ENCODE data around the gene GOLGA3. TPM values are rescaled to one million over a fixed set of nuclear protein-coding genes. Genes with fewer than 3 reads are reported as not detected.
"Not testable (repeated sequence)": the region's sequence is repeated elsewhere in the genome, so short reads cannot be mapped to it uniquely, and the experiment has no call there.

Gene GOLGA3
- total and polyA plus RNA-seq, 2 donors = 19.5 to 34.2 TPM

- peak overlapping the region in 1 of 2 donors; percentile 65 for H3K27ac ChIP-seq (ENCODE audit: low read depth in 1 of 2, low read length in 1 of 2)
- WGBS = 71% methylated on average over 27 of the region's 27 CpGs
- H3K27me3 ChIP-seq (ENCODE audit: control insufficient read depth in 2 of 2, insufficient read depth in 1 of 2, low read length in 1 of 2) = no peaks in the 10 kb centered on the region
- H3K9me3 ChIP-seq (ENCODE audit: control insufficient read depth in 2 of 2, insufficient read depth in 1 of 2, low read length in 1 of 2) = no peaks in the 10 kb centered on the region
- H3K4me1 ChIP-seq (ENCODE audit: control insufficient read depth in 2 of 2, insufficient read depth in 2 of 2, low read length in 2 of 2) = peaks cover 18 to 80% of the 10 kb centered on the region in 2 donors
- peak in 1 of 9 donors; percentile 64 for DNase-seq (ENCODE audit: low read depth in 6 of 9, low spot score in 9 of 9)
- peaks cover 10 to 15% of the 10 kb centered on the region in 2 donors for H3K36me3 ChIP-seq (ENCODE audit: control insufficient read depth in 2 of 2, insufficient read depth in 2 of 2, low read length in 1 of 2)
- no peak overlapping the region for H3K4me3 ChIP-seq (ENCODE audit: low read length in 2 of 2)
Measured at GRCh38 chr12:132766380-132767085, 62.1 kb downstream of the GOLGA3 start.

- Histone ChIP-seq H3K9me3 (ENCODE audit: control insufficient read depth in 2 of 2, insufficient read depth in 1 of 2, low read length in 1 of 2) (no peaks in the 10 kb centered on the region), H3K4me1 (ENCODE audit: control insufficient read depth in 2 of 2, insufficient read depth in 2 of 2, low read length in 2 of 2) (peaks cover 22 to 73% of the 10 kb centered on the region in 2 donors), H3K36me3 (ENCODE audit: control insufficient read depth in 2 of 2, insufficient read depth in 2 of 2, low read length in 1 of 2) (peaks cover 10 to 12% of the 10 kb centered on the region in 2 donors), H3K4me3 (ENCODE audit: low read length in 2 of 2) (no peak overlapping the region), H3K27me3 (ENCODE audit: control insufficient read depth in 2 of 2, insufficient read depth in 1 of 2, low read length in 1 of 2) (no peaks in the 10 kb centered on the region), H3K27ac (ENCODE audit: low read depth in 1 of 2, low read length in 1 of 2) (peak overlapping the region in 1 of 2 donors; percentile 12)
- DNase-seq (ENCODE audit: low read depth in 6 of 9, low spot score in 9 of 9) = peak in 1 of 9 donors; percentile 44
- 10% methylated on average over 11 of the region's 11 CpGs for WGBS
Measured at GRCh38 chr12:132765361-132765760, 63.3 kb downstream of the GOLGA3 start.

- H3K36me3 ChIP-seq (ENCODE audit: control insufficient read depth in 2 of 2, insufficient read depth in 2 of 2, low read length in 1 of 2) = peaks cover 7 to 9% of the 10 kb centered on the region in 2 donors
- peaks cover 0 to 4% of the 10 kb centered on the region in 2 donors for H3K9me3 ChIP-seq (ENCODE audit: control insufficient read depth in 2 of 2, insufficient read depth in 1 of 2, low read length in 1 of 2)
- WGBS = 95% methylated on average over 20 of the region's 20 CpGs
- DNase-seq (ENCODE audit: low read depth in 6 of 9, low spot score in 9 of 9) = no peak
- H3K4me1 ChIP-seq (ENCODE audit: control insufficient read depth in 2 of 2, insufficient read depth in 2 of 2, low read length in 2 of 2) = peaks cover 22 to 67% of the 10 kb centered on the region in 2 donors
- H3K4me3 ChIP-seq (ENCODE audit: low read length in 2 of 2) = no peak overlapping the region
- no peak overlapping the region for H3K27ac ChIP-seq (ENCODE audit: low read depth in 1 of 2, low read length in 1 of 2)
- H3K27me3 ChIP-seq (ENCODE audit: control insufficient read depth in 2 of 2, insufficient read depth in 1 of 2, low read length in 1 of 2) = no peaks in the 10 kb centered on the region
Measured at GRCh38 chr12:132764231-132764630, 64.4 kb downstream of the GOLGA3 start.

GRCh38 chr12:132761921-132762583 lies 66.6 kb downstream of the GOLGA3 start:
- no peaks in the 10 kb centered on the region for H3K27me3 ChIP-seq (ENCODE audit: control insufficient read depth in 2 of 2, insufficient read depth in 1 of 2, low read length in 1 of 2)
- H3K9me3 ChIP-seq (ENCODE audit: control insufficient read depth in 2 of 2, insufficient read depth in 1 of 2, low read length in 1 of 2) = peaks cover 0 to 4% of the 10 kb centered on the region in 2 donors
- under 1% methylated on average over 89 of the region's 89 CpGs for WGBS
- peak in 7 of 9 donors; percentile 51 to 93 (median 76) for DNase-seq (ENCODE audit: low read depth in 6 of 9, low spot score in 9 of 9)
- peaks cover 15 to 46% of the 10 kb centered on the region in 2 donors for H3K4me1 ChIP-seq (ENCODE audit: control insufficient read depth in 2 of 2, insufficient read depth in 2 of 2, low read length in 2 of 2)
- H3K4me3 ChIP-seq (ENCODE audit: low read length in 2 of 2) = peak overlapping the region; percentile 65 to 98
- peak overlapping the region; percentile 86 to 91 for H3K27ac ChIP-seq (ENCODE audit: low read depth in 1 of 2, low read length in 1 of 2)
- H3K36me3 ChIP-seq (ENCODE audit: control insufficient read depth in 2 of 2, insufficient read depth in 2 of 2, low read length in 1 of 2) = peaks cover 6 to 16% of the 10 kb centered on the region in 2 donors

- Histone ChIP-seq H3K27ac (ENCODE audit: low read depth in 1 of 2, low read length in 1 of 2) (peak within 1 kb of the TSS; percentile 86 to 91), H3K4me1 (ENCODE audit: control insufficient read depth in 2 of 2, insufficient read depth in 2 of 2, low read length in 2 of 2) (peaks cover 15 to 39% of the 10 kb centered on the region in 2 donors), H3K9me3 (ENCODE audit: control insufficient read depth in 2 of 2, insufficient read depth in 1 of 2, low read length in 1 of 2) (peaks cover 0 to 4% of the 10 kb centered on the region in 2 donors), H3K27me3 (ENCODE audit: control insufficient read depth in 2 of 2, insufficient read depth in 1 of 2, low read length in 1 of 2) (no peaks in the 10 kb centered on the region), H3K36me3 (ENCODE audit: control insufficient read depth in 2 of 2, insufficient read depth in 2 of 2, low read length in 1 of 2) (peaks cover 9 to 21% of the 10 kb centered on the region in 2 donors), H3K4me3 (ENCODE audit: low read length in 2 of 2) (peak within 1 kb of the TSS; percentile 78 to 98)
- under 1% methylated on average over 97 of the region's 97 CpGs for WGBS
- peak in 3 of 9 donors; percentile 44 to 67 (median 54) for DNase-seq (ENCODE audit: low read depth in 6 of 9, low spot score in 9 of 9)
Measured at GRCh38 chr12:132761032-132761920, 67.4 kb downstream of the GOLGA3 start, which contains the start of gene ANKLE2. TSS of gene ANKLE2 (minus strand) at chr12:132761832. CDS start at chr12:132761798, 34 bp downstream.

GRCh38 chr12:132759359-132759758 lies 69.3 kb downstream of the GOLGA3 start:
- no peak overlapping the region for H3K4me3 ChIP-seq (ENCODE audit: low read length in 2 of 2)
- no peak overlapping the region for H3K27ac ChIP-seq (ENCODE audit: low read depth in 1 of 2, low read length in 1 of 2)
- 98% methylated on average over 8 of the region's 8 CpGs for WGBS
- no peaks in the 10 kb centered on the region for H3K27me3 ChIP-seq (ENCODE audit: control insufficient read depth in 2 of 2, insufficient read depth in 1 of 2, low read length in 1 of 2)
- peaks cover 9 to 24% of the 10 kb centered on the region in 2 donors for H3K4me1 ChIP-seq (ENCODE audit: control insufficient read depth in 2 of 2, insufficient read depth in 2 of 2, low read length in 2 of 2)
- no peak for DNase-seq (ENCODE audit: low read depth in 6 of 9, low spot score in 9 of 9)
- peaks cover 0 to 4% of the 10 kb centered on the region in 2 donors for H3K9me3 ChIP-seq (ENCODE audit: control insufficient read depth in 2 of 2, insufficient read depth in 1 of 2, low read length in 1 of 2)
- peaks cover 19 to 30% of the 10 kb centered on the region in 2 donors for H3K36me3 ChIP-seq (ENCODE audit: control insufficient read depth in 2 of 2, insufficient read depth in 2 of 2, low read length in 1 of 2)

- not testable (repeated sequence) for H3K27ac ChIP-seq (ENCODE audit: low read depth in 1 of 2, low read length in 1 of 2); H3K4me3 ChIP-seq (ENCODE audit: low read length in 2 of 2); DNase-seq (ENCODE audit: low read depth in 6 of 9, low spot score in 9 of 9); H3K27me3 ChIP-seq (ENCODE audit: control insufficient read depth in 2 of 2, insufficient read depth in 1 of 2, low read length in 1 of 2); H3K9me3 ChIP-seq (ENCODE audit: control insufficient read depth in 2 of 2, insufficient read depth in 1 of 2, low read length in 1 of 2)
- peaks cover 9 to 18% of the 10 kb centered on the region in 2 donors for H3K4me1 ChIP-seq (ENCODE audit: control insufficient read depth in 2 of 2, insufficient read depth in 2 of 2, low read length in 2 of 2)
- WGBS = 90% methylated on average over 28 of the region's 28 CpGs
- H3K36me3 ChIP-seq (ENCODE audit: control insufficient read depth in 2 of 2, insufficient read depth in 2 of 2, low read length in 1 of 2) = peaks cover 18 to 34% of the 10 kb centered on the region in 2 donors
Measured at GRCh38 chr12:132758825-132759224, 69.8 kb downstream of the GOLGA3 start.

GRCh38 chr12:132754160-132754932 lies 74.3 kb downstream of the GOLGA3 start:
- peaks cover 0 to 1% of the 10 kb centered on the region in 2 donors for H3K9me3 ChIP-seq (ENCODE audit: control insufficient read depth in 2 of 2, insufficient read depth in 1 of 2, low read length in 1 of 2)
- no peak overlapping the region for H3K27ac ChIP-seq (ENCODE audit: low read depth in 1 of 2, low read length in 1 of 2)
- DNase-seq (ENCODE audit: low read depth in 6 of 9, low spot score in 9 of 9) = no peak
- H3K36me3 ChIP-seq (ENCODE audit: control insufficient read depth in 2 of 2, insufficient read depth in 2 of 2, low read length in 1 of 2) = peaks cover 47 to 75% of the 10 kb centered on the region in 2 donors
- 94% methylated on average over 14 of the region's 14 CpGs for WGBS
- no peaks in the 10 kb centered on the region for H3K27me3 ChIP-seq (ENCODE audit: control insufficient read depth in 2 of 2, insufficient read depth in 1 of 2, low read length in 1 of 2)
- H3K4me1 ChIP-seq (ENCODE audit: control insufficient read depth in 2 of 2, insufficient read depth in 2 of 2, low read length in 2 of 2) = no peaks in the 10 kb centered on the region
- no peak overlapping the region for H3K4me3 ChIP-seq (ENCODE audit: low read length in 2 of 2)

Data from thymus (tissue), 11 donors.